Measurements from ENCODE around the gene PPM1L.

PPM1L gene

GRCh38 chr3:160827516-160827915 lies 71.5 kb downstream of the PPM1L start:
- FAIRE-seq (no peak), DNase-seq (ENCODE audit: insufficient read length, low spot score) (no peak)
- no peak for TF ChIP-seq CTCF (IDR thresholded peaks at IDR 0.05; ENCODE audit: insufficient read depth, missing control alignments)

GRCh38 chr3:160828880-160829279 lies 72.8 kb downstream of the PPM1L start:
- TF ChIP-seq CTCF (IDR thresholded peaks at IDR 0.05; ENCODE audit: insufficient read depth, missing control alignments): no peak
- no peak for DNase-seq (ENCODE audit: insufficient read length, low spot score)
- no peak for FAIRE-seq

GRCh38 chr3:160829486-160830009 lies 73.5 kb downstream of the PPM1L start:
- DNase-seq (ENCODE audit: insufficient read length, low spot score): no peak
- no peak for FAIRE-seq
- no peak for TF ChIP-seq CTCF (IDR thresholded peaks at IDR 0.05; ENCODE audit: insufficient read depth, missing control alignments)

GRCh38 chr3:160830796-160831195 lies 74.8 kb downstream of the PPM1L start:
- no peak for DNase-seq (ENCODE audit: insufficient read length, low spot score)
- no peak for TF ChIP-seq CTCF (IDR thresholded peaks at IDR 0.05; ENCODE audit: insufficient read depth, missing control alignments)
- no peak for FAIRE-seq

GRCh38 chr3:160831401-160831800 lies 75.4 kb downstream of the PPM1L start:
- FAIRE-seq (no peak), DNase-seq (ENCODE audit: insufficient read length, low spot score) (no peak)
- no peak for TF ChIP-seq CTCF (IDR thresholded peaks at IDR 0.05; ENCODE audit: insufficient read depth, missing control alignments)

- TF ChIP-seq CTCF (IDR thresholded peaks at IDR 0.05; ENCODE audit: insufficient read depth, missing control alignments): no peak
- DNase-seq (ENCODE audit: insufficient read length, low spot score): no peak
- FAIRE-seq: no peak
Measured at GRCh38 chr3:160837394-160837980, 81.5 kb downstream of the PPM1L start.

- no peak for TF ChIP-seq CTCF (IDR thresholded peaks at IDR 0.05; ENCODE audit: insufficient read depth, missing control alignments)
- FAIRE-seq (no peak), DNase-seq (ENCODE audit: insufficient read length, low spot score) (no peak)
Measured at GRCh38 chr3:160840590-160840989, 84.6 kb downstream of the PPM1L start.
